A172 (cell line): ENCODE results near the gene SARS2. TPM values are rescaled to one million over a fixed set of nuclear protein-coding genes. Genes with fewer than 3 reads are reported as not detected.

Source experiments
- total RNA-seq: library from RNA; depleted of rRNA; stranded (reverse); fragments of >200 nt; shearing (Covaris generic); gene quantifications from 2 replicates; pipeline ENCODE4 v1.2.3, GENCODE V29; 2014; rRNA removed

Gene SARS2
- total RNA-seq, 1 experiment from 2014 or later: 19.8 TPM

Other genes with a start within 250 kb of the SARS2 start
- not detected in 2 replicates for gene CAPN12, start 186.3 kb downstream of the SARS2 start, total RNA-seq
- gene LGALS7, start 157.2 kb downstream of the SARS2 start, total RNA-seq: not detected in 2 replicates
- not detected in 2 replicates for gene LGALS7B, start 141.6 kb downstream of the SARS2 start, total RNA-seq
- not detected in 2 replicates for gene LGALS4, start 117.8 kb downstream of the SARS2 start, total RNA-seq
- gene ECH1, start 99.0 kb downstream of the SARS2 start, total RNA-seq: 37.1 and 39.7 TPM in 2 replicates
- 296 and 354 TPM in 2 replicates for gene HNRNPL, start 80.8 kb downstream of the SARS2 start, total RNA-seq
- gene RINL, start 52.5 kb downstream of the SARS2 start, total RNA-seq: 3.9 and 5.7 TPM in 2 replicates
- 50.3 and 59.0 TPM in 2 replicates for gene SIRT2, start 31.1 kb downstream of the SARS2 start, total RNA-seq
- gene NFKBIB, start 30.8 kb downstream of the SARS2 start, total RNA-seq: 16.3 and 17.1 TPM in 2 replicates
- gene CCER2, start 18.6 kb downstream of the SARS2 start, total RNA-seq: not detected in 2 replicates
- 98.9 and 108 TPM in 2 replicates for gene MRPS12, start 181 bp upstream of the SARS2 start, total RNA-seq
- gene FBXO17, start 45.0 kb upstream of the SARS2 start, total RNA-seq: 15.1 and 21.9 TPM in 2 replicates
- 0.07 and 0.10 TPM in 2 replicates for gene FBXO27, start 101.8 kb upstream of the SARS2 start, total RNA-seq
- 0.03 and 0.31 TPM in 2 replicates for gene ACP7, start 153.6 kb upstream of the SARS2 start, total RNA-seq
- 9.2 and 16.2 TPM in 2 replicates for gene PAK4, start 195.0 kb upstream of the SARS2 start, total RNA-seq